ENCODE data around the gene TTC6.
A peak's percentile ranks its signal among the peaks of the same experiment; 100 is the strongest.

TTC6 gene

DNA sequence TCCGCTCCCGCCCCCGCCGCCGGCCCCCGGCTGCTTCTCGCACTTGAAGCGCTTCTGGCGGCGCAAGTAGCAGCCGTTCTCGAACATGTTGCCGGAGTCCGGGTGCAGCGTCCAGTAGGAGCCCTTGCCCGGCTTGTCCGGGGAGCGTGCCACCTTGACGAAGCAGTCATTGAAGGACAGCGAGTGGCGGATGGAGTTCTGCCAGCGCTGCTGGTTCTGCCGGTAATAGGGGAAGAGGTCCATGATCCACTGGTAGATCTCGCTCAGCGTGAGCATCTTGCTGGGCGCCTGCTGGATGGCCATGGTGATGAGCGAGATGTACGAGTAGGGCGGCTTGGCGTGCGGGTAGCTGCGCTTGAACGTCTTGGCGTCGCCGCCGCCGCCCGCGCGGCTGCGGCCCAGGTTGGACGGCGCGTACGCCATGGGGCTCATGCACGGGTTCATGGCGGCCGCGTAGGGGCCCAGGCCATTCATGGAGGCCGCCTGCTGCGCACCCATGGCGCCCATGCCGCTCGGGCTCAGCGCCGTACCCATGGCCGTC lies 3.4 kb upstream of the TTC6 start:
- H3K27me3 ChIP-seq (ENCODE audit: control insufficient read depth, insufficient read depth, low read length): peaks cover 64% of the 10 kb centered on the region
- no peaks in the 10 kb centered on the region for H3K9me3 ChIP-seq (ENCODE audit: control insufficient read depth, insufficient read depth, low read length)
- no peak for DNase-seq (ENCODE audit: low read depth, low spot score)
- no peaks in the 10 kb centered on the region for H3K36me3 ChIP-seq (ENCODE audit: control insufficient read depth, insufficient read depth, low read length)
- WGBS (ENCODE audit: insufficient coverage, insufficient read length): no CpG with 5 or more reads among the region's 58 CpGs
- H3K27ac ChIP-seq (ENCODE audit: low read length): no peak overlapping the region
- peaks cover 1% of the 10 kb centered on the region; the same call in 1 of the 2 replicates for H3K4me1 ChIP-seq (ENCODE audit: control insufficient read depth, insufficient read depth, low read length)
- H3K4me3 ChIP-seq (ENCODE audit: low read length): peak overlapping the region; percentile 21; the same call in 1 of the 2 replicates

DNA sequence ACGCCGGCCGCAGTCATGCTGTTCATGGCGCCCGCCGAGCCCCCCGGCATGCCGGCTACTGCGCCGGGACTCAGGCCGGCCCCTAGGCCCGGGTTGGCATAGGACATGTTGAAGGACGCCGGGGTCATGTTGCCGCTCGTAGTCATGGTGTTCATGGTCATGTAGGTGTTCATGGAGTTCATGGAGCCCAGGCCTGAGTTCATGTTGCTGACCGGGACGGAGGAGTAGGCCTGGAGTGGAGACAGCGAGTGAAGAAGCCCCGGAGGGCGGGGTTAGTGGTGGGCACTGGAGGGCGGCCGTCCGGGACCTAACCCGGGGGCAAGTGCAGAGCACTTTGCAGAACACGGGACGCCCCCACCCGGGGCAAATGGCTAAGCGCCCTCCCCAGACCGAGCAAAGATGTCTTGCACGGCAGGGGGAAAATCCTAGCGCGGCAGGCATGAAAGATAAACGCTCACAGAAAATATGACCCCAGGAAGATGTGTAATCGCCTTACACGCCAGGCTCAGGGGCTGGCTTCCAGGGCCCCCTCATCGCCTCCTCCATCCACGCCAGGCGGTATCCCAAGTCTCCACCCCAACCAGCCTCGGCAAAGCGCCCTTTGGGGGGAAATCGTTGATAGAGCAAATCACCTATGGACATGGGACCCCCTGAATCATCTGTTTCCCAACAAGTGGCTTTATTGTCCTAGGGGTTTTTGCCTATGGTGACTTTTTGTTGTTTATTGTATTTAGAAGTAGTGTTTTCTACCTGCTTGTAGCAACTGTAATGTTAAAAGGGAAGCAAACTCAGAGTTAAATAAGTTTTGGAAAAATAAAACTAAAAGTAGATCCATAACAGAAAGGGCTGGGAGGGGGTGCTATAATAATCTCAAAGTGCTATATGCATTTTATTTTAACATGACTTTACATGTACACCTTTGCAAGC lies 2.7 kb upstream of the TTC6 start:
- Histone ChIP-seq H3K27me3 (ENCODE audit: control insufficient read depth, insufficient read depth, low read length) (peaks cover 67% of the 10 kb centered on the region), H3K36me3 (ENCODE audit: control insufficient read depth, insufficient read depth, low read length) (no peaks in the 10 kb centered on the region), H3K9me3 (ENCODE audit: control insufficient read depth, insufficient read depth, low read length) (no peaks in the 10 kb centered on the region), H3K4me1 (ENCODE audit: control insufficient read depth, insufficient read depth, low read length) (peaks cover 1% of the 10 kb centered on the region; the same call in 1 of the 2 replicates), H3K4me3 (ENCODE audit: low read length) (peak overlapping the region; percentile 21; the same call in 1 of the 2 replicates), H3K27ac (ENCODE audit: low read length) (no peak overlapping the region)
- WGBS (ENCODE audit: insufficient coverage, insufficient read length): no CpG with 5 or more reads among the region's 42 CpGs
- no peak for DNase-seq (ENCODE audit: low read depth, low spot score)

DNA sequence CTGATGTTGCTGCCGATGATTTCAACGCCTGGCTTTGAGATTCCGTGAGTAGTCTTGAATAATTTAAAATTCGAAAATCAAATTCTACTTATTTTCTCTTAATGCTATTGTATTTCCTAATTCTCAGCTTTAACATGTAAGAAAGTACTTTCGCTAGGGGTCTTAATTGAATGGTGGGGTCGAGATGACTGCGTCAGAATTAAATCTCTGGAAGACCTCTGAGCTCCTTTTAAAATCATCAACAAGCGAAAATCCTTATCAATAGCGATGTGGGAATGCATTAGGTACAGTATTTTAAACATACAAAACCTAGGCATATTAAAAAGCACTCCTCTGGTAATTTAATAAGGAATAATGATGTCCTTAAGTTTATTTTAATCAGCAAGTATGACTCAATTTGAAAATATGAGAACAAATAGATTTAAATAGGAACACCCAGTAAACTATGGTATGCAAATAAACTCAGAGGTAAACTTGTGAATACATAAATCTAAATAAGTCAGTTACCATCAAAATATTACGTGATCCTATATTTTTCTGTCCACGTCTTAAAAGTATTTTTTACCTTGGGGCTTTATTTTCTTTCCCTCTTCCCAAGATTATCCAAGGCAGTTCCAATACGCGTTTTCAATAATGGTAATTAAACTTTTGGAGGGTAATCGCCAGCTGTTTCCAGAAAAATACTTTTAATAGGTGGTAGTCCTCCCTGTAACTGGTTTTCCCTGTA lies 1.8 kb upstream of the TTC6 start:
- Histone ChIP-seq H3K4me1 (ENCODE audit: control insufficient read depth, insufficient read depth, low read length) (peaks cover 6% of the 10 kb centered on the region), H3K27ac (ENCODE audit: low read length) (no peak overlapping the region), H3K36me3 (ENCODE audit: control insufficient read depth, insufficient read depth, low read length) (no peaks in the 10 kb centered on the region), H3K27me3 (ENCODE audit: control insufficient read depth, insufficient read depth, low read length) (peaks cover 75% of the 10 kb centered on the region), H3K9me3 (ENCODE audit: control insufficient read depth, insufficient read depth, low read length) (no peaks in the 10 kb centered on the region), H3K4me3 (ENCODE audit: low read length) (no peak overlapping the region)
- DNase-seq (ENCODE audit: low read depth, low spot score): no peak
- no CpG with 5 or more reads among the region's 14 CpGs for WGBS (ENCODE audit: insufficient coverage, insufficient read length)

DNA sequence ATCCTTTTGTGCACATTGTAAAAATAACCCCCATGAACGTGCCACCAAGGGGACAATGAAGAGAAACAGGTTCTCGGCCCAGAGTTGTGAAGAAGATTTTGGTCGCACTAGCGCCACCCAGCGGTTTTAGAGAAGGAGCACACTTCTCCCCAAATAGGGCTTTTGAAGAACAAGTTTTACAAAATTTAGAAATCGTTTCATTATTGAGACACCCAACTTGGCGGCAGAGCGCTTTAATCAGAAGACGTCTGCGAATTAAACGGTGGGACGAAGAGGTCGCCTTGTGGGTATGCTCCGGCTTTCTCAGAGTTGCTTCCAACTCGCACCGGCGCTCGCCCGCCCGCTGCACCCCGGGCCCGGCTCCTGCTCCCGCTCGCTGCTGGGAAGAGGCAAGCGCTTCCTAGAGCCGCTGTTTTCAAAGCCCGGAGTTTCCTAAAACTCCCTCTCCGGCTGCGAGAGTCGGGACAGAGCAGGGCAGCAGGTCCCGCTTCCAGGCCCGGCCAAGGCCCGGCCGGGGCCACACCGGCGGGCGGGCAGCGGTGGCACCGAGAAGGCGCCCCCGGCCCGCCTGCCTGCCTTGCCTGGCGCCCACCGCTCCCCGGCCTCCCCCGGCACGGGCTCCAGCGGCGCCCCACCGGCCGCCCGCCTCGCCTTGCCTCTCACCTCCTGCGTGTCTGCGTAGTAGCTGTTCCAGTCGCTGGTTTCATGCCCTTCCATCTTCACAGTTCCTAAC lies 1.0 kb upstream of the TTC6 start:
- Histone ChIP-seq H3K4me3 (ENCODE audit: low read length) (peak overlapping the region; percentile 38; the same call in 1 of the 2 replicates), H3K27me3 (ENCODE audit: control insufficient read depth, insufficient read depth, low read length) (peaks cover 79% of the 10 kb centered on the region), H3K4me1 (ENCODE audit: control insufficient read depth, insufficient read depth, low read length) (peaks cover 9% of the 10 kb centered on the region), H3K36me3 (ENCODE audit: control insufficient read depth, insufficient read depth, low read length) (no peaks in the 10 kb centered on the region), H3K9me3 (ENCODE audit: control insufficient read depth, insufficient read depth, low read length) (no peaks in the 10 kb centered on the region), H3K27ac (ENCODE audit: low read length) (no peak overlapping the region)
- no peak for DNase-seq (ENCODE audit: low read depth, low spot score)
- WGBS (ENCODE audit: insufficient coverage, insufficient read length): no CpG with 5 or more reads among the region's 56 CpGs

DNA sequence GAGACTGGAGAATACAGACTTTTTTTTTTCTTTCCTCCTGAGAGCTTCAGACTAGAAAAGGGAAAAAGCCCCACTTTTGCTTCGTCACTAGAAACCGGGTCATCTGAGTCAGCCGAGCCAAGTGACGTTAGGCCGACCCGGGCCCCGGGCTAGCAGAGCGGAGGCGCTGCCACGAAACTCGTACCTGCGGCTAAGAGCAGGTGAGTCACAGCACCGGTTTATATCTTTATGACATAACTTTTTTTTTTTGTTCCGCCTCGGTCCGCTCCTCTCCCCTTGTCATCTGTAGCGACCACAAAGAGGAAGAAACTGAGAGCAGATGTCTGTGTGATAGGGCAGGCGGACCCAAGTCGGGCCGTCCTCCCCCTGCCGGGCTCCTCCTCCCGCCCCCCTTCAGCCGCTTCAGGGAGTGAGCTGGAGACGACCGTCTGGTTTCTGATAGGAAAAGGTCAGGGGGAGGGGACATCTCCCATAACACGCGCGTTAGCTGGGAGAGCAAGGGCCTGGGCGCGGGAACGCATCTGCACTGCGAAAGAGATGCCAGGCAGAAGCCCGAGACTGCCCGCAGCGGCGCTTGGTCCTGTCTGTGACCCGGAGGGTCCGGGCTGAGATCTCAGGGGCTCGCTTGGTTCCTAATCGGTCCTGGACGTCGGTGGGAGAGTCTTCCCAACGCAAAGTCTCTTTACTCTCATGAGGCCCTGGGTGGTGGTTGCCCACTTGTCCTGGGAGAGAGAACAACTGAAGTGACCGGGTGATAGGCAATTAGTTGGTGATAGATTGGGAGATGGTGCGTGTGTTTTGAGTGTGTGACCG lies 586 bp downstream of the TTC6 start:
- DNase-seq (ENCODE audit: low read depth, low spot score): no peak
- no peaks in the 10 kb centered on the region for H3K36me3 ChIP-seq (ENCODE audit: control insufficient read depth, insufficient read depth, low read length)
- H3K4me3 ChIP-seq (ENCODE audit: low read length): peak overlapping the region; percentile 14; the same call in 1 of the 2 replicates
- no peak overlapping the region for H3K27ac ChIP-seq (ENCODE audit: low read length)
- H3K27me3 ChIP-seq (ENCODE audit: control insufficient read depth, insufficient read depth, low read length): peaks cover 85% of the 10 kb centered on the region
- peaks cover 9% of the 10 kb centered on the region for H3K4me1 ChIP-seq (ENCODE audit: control insufficient read depth, insufficient read depth, low read length)
- WGBS (ENCODE audit: insufficient coverage, insufficient read length): no CpG with 5 or more reads among the region's 46 CpGs
- no peaks in the 10 kb centered on the region for H3K9me3 ChIP-seq (ENCODE audit: control insufficient read depth, insufficient read depth, low read length)

DNA sequence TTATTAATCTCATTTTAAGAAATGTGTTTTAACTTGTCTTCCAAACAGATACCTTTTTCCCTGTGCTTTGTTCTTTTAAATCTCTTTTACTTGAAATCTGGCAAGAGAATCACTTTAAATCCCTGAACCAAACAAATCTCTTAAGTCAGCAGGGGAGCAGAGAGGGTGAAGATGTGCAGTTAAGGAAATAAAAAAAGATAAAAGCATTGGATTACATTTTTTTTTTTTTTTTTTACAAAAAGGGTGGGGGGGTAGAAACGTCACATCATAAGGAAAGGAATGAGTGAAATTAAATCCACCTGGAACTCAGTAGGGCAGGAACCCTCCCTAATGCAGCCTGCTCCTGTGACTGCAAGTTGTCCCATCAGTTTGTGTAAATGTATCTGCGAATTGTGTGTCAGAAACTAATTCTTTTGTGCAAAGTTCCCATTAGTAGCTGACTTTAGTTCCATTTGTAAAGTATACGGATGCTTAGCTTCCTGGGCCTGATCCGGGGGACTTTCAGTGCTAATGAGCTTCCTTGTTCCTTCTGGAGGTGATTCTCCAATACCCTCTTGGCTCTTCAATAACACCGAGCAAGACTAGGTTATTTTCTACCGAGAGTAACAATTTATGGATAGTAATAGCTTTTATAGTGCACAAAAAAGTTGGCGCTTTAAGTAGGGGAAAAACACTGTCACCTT lies 1.5 kb downstream of the TTC6 start:
- Histone ChIP-seq H3K27me3 (ENCODE audit: control insufficient read depth, insufficient read depth, low read length) (peaks cover 88% of the 10 kb centered on the region), H3K4me3 (ENCODE audit: low read length) (no peak overlapping the region), H3K36me3 (ENCODE audit: control insufficient read depth, insufficient read depth, low read length) (no peaks in the 10 kb centered on the region), H3K9me3 (ENCODE audit: control insufficient read depth, insufficient read depth, low read length) (no peaks in the 10 kb centered on the region), H3K27ac (ENCODE audit: low read length) (no peak overlapping the region), H3K4me1 (ENCODE audit: control insufficient read depth, insufficient read depth, low read length) (peaks cover 9% of the 10 kb centered on the region)
- no peak for DNase-seq (ENCODE audit: low read depth, low spot score)
- no CpG with 5 or more reads among the region's 7 CpGs for WGBS (ENCODE audit: insufficient coverage, insufficient read length)

DNA sequence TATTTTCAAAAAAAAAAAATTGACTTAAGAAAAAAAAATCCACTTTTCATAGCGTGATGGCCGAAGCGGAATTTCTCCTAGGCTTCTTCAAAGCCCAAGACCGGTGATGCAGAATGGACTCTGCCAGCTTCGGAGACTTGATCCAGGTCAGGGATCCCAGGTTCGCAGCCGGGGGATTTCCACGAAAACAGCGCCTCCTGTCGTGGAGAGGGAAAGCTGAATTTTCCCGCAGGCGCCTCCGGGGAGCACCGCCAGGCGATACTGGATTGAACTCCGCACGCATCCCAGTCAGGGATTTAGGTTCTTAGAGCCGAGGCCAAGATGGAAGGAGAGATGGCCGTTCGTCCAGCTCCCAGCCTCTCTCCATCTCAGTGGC lies 2.1 kb downstream of the TTC6 start:
- no CpG with 5 or more reads among the region's 20 CpGs for WGBS (ENCODE audit: insufficient coverage, insufficient read length)
- Histone ChIP-seq H3K4me1 (ENCODE audit: control insufficient read depth, insufficient read depth, low read length) (peaks cover 7% of the 10 kb centered on the region), H3K27ac (ENCODE audit: low read length) (no peak overlapping the region), H3K4me3 (ENCODE audit: low read length) (no peak overlapping the region), H3K36me3 (ENCODE audit: control insufficient read depth, insufficient read depth, low read length) (no peaks in the 10 kb centered on the region), H3K9me3 (ENCODE audit: control insufficient read depth, insufficient read depth, low read length) (no peaks in the 10 kb centered on the region), H3K27me3 (ENCODE audit: control insufficient read depth, insufficient read depth, low read length) (peaks cover 88% of the 10 kb centered on the region)
- DNase-seq (ENCODE audit: low read depth, low spot score): no peak

DNA sequence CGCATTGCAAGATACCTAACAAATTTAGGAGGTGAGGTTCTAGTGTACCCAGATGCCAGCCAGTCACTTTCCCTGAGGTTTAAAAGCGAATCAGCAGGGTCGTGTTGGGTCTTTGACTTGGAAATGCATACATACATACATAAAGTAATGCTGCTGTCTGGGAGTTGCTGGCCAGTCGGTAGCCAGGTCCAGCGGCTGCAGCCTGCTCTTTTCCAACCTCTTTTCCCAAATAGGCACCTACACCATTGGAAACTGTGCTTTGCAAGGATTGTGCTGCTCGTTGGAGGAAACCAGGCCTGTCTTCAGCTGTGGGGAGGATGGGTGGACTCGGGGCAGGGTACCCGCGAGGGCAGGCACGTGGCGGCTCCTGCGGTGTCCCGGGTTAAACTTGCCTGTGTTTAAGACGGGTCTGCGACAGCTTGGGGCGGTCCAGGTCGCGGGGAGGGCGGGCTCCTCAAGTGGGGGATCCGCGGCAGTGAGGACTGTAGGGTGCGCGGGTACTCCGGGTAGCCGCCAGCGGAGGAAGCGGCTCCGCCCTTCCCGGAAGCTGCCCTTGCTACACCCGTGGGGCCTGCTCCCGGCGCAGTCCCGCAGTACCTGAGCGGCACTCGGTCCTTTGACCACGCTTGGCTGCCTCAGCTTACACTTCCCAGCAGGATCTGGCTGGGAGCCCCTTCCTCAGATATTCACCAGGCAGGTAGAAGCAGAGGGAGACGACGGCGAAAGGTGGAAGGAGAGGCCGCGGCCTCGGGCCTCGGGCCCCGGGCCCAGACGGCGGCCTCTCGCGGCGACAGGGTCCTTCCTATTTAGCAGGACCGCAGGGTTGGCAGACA lies 2.7 kb downstream of the TTC6 start:
- no peak for DNase-seq (ENCODE audit: low read depth, low spot score)
- WGBS (ENCODE audit: insufficient coverage, insufficient read length): no CpG with 5 or more reads among the region's 50 CpGs
- no peaks in the 10 kb centered on the region for H3K36me3 ChIP-seq (ENCODE audit: control insufficient read depth, insufficient read depth, low read length)
- H3K27me3 ChIP-seq (ENCODE audit: control insufficient read depth, insufficient read depth, low read length): peaks cover 88% of the 10 kb centered on the region
- H3K27ac ChIP-seq (ENCODE audit: low read length): no peak overlapping the region
- H3K4me3 ChIP-seq (ENCODE audit: low read length): peak overlapping the region; percentile 38; the same call in 1 of the 2 replicates
- no peaks in the 10 kb centered on the region for H3K9me3 ChIP-seq (ENCODE audit: control insufficient read depth, insufficient read depth, low read length)
- peaks cover 7% of the 10 kb centered on the region for H3K4me1 ChIP-seq (ENCODE audit: control insufficient read depth, insufficient read depth, low read length)

All from iPS DF 6.9 (cell line).